HG02610 (cell line): ENCODE data around the gene ARHGAP24.
"Not testable (repeated sequence)": the region's sequence is repeated elsewhere in the genome, so short reads cannot be mapped to it uniquely, and the experiment has no call there.

Experiments used
- ATAC-seq: cut with Tn5 transposase; IDR thresholded peaks from one replicate; pipeline ENCODE4 v1.9.1; 2021; ENCODE audit warnings: mild to moderate bottlenecking, moderate library complexity; ENCODE audit not compliant: unreplicated experiment

ARHGAP24 gene

DNA sequence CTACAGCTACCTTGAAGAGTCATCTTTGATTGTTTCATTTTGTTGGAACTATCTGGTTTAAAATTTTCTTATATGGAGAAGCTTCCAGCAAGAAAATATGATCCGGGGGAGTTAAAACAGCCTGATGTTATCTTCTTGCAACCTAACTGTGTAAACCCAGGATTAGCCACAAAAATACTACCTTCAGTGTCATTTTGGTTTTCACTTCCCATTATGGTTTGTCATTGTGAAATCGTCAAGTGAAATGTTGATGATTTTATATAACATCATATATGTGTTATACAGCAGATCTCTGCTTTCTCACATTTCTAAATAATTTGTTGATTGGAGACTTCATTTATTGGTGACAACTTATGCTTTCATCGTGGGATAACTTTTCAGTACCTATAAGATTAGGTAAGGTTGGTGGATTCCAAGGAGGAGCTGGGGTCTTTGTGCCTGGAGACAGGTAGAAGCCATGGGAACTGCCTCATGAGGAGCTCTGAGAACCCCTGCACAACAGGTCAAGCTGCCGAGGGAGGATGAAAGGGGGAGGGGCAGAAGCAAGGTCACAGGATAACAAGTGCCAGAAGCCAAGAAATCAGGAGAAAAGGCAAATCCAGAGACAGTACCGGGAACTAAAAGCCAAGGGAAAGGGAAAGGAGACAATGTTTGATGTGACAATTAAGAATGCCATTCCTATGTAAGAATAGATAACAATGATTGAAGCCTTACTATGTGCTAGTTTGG is 7.2 kb downstream of the ARHGAP24 start:
- ATAC-seq = peak; percentile 45

DNA sequence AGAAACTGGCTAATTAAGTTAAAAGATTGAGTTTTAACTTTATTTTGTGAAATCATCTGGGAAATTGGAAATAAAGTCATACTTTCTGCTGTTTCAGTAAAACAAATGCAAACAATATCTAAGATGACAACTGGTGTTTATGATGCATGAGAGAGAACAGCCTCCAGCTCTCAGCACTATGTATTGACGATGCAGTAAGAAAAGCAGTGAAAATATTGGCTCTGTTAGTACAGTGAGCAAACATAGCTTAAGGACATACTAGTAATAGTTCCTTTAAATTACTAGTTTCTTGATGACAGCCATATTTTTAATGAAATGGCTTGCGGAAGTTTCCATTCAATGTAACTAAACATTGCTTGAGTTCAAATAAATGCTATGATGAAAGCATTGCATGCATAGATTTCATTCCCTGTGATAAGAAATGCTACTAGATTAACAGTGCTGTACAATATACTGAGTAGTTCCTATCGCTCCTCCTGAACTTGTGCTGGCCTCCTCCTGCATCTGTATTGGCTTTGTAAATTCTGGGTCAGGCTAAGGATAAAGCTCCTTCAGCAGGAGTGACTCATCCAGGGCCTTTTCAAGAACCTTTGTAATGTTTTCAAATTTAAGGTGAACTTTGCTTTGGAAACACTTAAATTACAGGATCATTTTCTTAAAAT is 11.6 kb downstream of the ARHGAP24 start:
- ATAC-seq = no peak

DNA sequence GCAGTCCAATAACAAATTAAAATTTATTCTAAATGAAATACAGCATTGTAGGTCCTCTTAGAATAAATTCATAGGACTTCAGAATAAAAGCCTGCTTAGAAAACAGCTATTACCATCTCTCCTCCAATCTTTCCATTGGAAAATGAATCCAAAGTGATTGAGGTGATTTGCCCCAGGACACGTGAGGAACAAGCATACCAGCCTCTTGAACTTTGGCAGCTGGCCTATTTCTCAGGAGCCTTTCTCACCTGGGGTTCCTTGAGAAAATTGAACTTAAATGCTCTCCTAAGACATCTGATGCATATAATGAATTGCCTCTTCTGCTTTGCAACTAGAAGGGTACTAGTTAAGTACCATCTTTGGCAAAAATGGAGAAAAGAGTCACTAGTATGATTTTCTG is 13.5 kb downstream of the ARHGAP24 start:
- ATAC-seq = no peak

DNA sequence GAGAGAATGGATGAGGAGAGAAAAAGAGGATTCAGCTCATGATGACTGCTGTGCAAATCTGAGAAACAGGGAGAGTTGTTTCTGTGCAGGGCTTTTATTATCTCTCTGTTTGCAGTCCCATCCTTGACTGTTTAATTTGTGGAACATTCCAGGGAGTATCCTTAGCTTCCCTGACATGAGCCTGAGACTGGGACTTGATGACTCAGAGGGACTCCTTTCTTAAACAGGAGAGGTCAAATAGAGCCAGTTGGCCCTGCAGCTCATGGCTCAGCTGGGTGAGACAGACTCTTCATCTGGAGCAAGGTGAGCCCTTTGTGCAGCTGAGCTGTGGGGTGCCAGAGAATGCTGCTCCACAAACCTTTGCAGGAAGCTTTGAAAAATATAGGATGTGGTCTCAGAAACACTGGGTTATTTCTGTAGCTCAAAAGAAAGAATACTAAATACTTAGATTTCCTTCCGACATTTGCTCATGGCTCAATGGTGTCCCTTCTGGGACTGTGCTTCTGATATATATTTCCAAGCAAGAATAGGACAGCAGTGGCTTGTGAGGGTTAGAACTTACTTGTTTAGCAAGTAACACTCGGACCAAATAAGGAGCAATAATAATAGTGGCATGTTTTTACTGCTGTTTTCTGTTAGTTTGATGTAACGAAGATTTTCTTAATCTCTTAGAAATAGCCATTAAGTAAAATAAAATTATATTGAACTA is 14.5 kb downstream of the ARHGAP24 start:
- ATAC-seq = no peak

DNA sequence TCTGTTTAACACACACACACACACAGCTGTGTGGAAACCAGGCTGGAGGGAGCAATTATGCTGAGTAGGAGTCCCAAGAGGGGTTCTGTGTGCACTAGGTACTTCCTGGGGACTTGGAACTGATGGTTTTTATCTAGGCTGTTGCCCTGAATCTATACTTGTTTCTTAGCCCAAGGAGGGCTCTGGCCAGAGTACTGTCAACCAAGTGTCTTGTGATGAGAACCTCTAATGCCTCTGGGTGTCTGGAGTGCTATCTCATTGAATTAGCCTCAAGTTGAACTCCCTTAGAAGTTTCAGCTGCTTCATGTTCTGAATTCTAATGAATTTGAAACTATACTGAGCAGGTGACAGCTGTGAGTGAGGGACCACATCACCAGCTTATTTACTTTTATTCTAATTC is 16.6 kb downstream of the ARHGAP24 start:
- ATAC-seq = peak; percentile 62

DNA sequence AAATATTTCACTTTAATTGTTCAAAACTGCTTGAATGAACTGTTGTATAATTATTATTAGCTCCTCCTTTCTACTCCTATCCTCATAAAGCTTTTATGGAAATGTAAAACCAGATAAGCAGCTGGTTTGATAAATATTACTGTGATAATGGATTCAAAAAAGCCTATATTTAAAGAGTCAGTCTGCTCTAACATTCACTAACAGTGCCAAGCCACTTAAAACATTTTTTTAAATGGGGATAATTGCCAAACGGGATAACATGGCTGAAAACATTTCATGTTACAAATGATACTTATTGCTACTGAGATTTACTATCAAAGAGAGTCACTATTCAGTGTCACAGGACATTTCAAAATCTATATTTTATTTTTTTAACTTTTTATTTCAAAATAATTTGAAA is 17.4 kb downstream of the ARHGAP24 start:
- no peak for ATAC-seq

DNA sequence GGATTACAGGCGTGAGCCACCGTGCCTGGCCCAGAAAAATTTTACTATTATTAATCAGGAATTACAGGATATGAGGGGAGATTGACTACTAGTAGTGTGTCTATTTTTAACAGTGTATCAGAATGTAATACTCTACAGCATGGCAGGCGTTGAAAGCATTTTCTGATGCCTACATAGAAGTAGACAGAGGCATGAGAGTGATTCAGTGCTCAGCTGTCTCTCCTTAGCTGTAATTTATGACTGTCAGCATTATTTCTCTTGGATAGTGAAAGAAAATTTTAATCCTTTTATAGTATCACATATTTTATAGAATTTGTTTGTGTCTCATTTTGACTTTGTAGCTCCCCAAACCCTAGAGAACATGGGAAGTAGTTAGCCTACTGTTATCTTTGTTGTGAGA is 20.7 kb downstream of the ARHGAP24 start:
- ATAC-seq = no peak

DNA sequence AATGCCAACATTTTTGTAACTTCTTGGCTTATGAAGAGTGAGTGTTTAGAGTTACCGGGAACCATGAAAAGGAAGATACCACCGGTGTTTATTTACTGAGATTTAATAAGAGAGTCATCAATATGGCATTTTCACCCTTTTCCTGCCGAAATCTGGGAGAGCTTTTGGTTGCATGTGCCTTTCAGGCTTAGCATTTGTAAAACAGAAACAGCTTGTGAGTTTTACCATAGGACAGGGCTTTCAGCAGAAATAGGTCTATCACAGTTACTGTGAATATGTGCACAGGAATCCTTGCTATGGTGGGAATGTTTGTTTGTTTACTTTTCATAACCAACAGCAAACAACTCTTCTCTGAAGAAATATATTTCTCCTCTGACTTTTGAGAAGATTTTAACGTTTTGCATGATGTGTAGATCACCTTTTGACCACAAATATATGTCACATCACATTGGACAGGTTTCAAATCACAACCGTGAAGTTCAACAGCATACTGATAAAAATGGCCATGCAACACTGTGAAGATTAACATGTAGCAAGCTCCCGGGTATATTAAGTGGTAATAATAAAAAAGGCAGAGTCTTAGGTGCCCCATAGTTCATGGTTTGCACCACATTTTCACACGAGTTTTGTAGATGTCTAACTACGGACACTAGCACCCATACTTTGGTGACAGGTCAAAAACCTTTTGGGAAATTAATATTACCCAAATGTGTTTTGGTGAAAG is 21.3 kb downstream of the ARHGAP24 start:
- ATAC-seq = no peak

DNA sequence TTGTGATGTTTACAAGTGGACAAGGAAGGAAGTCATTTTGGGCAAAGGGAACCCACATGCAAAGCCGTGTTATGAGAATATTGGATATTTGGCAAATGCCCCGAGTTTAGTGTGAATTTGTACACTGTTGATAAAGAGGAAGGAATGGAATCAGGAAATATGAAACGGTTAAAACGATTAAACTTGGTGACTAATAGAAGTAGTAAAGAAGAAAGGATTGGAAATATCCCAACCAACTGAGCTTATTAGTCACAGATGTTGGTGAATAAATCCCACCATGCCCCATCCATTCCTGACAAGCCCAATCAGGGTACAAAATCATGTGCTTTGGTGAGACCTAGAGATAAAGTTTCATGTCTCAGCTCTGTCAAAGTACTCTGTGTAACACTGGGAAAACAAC is 22.0 kb downstream of the ARHGAP24 start:
- ATAC-seq = no peak

DNA sequence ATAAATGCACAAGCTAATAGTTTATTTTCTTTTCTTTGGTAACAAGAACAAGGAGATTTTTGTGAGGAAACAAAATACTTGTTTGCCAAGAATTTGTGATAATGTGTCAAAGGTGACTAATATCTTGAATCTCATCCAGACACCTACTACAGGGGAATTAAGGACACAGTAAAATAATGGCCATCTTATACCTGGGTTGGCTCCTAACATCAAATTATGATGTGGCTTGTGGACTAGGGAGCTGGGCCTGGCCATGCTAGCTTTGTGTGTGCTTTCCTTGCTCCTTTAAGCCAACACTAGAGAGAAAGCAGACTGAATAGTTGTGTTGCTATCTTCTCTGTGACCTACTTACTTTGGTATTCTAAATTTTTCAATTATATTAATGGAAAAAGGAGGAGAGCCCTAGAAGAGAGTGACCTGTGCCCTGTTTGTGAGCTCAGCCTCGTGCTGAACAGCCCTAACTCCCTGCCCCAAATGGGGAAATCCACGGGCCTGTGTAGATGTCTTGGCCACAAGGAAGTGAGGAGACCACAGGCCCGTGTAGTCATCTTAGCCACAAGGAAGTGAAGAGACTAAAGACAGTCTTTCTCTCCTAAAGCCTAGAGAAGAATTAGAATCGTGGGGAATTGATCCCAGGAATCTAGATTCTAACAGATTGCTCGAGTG is 23.3 kb downstream of the ARHGAP24 start:
- ATAC-seq = peak; percentile 100

DNA sequence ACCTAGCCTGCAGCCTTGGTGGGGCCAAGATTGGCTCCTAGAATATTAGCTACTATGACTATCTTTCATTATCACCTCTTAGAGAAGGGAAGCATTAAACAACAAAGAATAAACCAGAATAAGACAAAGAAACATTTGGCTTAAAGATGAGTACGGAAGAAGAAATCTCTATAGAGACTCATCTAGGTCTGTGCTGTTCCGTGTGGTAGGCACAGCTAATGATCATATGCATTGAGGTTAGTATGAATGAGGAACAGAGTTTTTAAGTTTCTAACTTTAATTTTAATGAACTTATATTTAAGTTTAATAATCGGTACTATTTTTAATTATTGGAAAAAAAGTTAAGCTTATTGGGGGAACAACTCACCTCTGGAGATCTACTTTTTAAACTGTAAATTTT is 24.6 kb downstream of the ARHGAP24 start:
- ATAC-seq = no peak

DNA sequence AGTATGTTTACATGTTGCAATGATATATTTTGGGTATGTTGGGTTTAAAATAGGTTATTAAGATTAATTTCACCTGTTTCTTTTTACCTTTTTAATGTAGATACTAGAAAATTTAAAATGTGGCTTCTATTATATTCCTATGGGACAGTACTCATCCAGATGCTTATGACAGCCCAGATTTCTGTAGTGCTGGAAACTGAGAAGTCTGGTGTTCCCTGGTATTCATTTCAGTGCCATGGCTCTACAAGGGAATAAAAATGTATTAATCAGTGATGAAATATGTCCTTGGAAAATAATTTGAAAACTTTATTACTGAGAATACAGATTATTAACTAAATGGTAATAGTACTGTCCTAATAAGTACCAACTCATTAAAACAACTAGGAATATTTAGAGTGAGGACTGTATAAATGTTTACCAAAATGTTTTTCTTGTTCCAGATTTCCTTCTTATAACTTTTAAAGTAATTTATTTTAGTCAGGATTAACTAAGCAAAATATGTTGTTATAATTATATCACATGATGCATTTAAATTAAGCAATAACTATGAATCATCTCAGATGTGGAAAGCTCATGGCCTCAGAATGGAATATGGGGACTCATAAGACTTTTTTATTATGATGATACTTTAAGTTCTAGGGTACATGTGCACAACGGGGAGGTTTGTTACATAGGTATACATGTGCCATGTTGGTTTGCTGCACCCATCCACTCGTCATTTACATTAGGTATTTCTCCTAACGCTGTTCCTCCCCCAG is 25.3 kb downstream of the ARHGAP24 start:
- ATAC-seq = no peak

DNA sequence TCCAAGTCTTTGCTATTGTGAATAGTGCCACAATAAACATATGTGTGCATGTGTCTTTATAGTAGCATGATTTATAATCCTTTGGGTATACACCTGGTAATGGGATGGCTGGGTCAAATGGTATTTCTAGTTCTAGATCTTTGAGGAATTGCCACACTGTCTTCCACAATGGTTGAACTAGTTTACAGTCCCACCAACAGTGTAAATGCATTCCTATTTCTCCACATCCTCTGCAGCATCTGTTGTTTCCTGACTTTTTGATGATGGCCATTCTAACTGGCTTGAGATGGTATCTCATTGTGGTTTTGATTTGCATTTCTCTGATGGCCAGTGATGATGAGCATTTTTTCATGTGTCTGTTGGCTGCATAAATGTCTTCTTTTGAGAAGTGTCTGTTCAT is 26.2 kb downstream of the ARHGAP24 start:
- ATAC-seq = not testable (repeated sequence)

DNA sequence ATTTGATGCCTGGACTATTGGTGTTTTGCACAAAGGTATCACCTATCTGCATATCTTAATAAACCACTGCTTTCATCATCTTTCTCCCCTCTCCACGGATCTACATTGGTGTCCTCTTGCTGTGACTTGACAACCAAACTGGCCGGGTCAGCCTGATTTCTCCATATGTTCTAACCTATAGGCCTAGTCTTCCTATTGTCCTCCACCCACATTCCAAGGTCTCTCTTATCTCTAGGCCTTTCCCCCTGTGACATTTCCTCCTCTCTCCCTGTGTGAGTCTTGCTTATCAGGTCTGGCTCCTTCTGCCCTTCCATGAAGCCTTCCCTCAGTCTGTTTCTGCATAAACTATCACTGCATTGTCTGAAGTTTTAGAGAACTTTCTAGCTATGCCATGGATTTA is 33.7 kb downstream of the ARHGAP24 start:
- ATAC-seq = no peak

DNA sequence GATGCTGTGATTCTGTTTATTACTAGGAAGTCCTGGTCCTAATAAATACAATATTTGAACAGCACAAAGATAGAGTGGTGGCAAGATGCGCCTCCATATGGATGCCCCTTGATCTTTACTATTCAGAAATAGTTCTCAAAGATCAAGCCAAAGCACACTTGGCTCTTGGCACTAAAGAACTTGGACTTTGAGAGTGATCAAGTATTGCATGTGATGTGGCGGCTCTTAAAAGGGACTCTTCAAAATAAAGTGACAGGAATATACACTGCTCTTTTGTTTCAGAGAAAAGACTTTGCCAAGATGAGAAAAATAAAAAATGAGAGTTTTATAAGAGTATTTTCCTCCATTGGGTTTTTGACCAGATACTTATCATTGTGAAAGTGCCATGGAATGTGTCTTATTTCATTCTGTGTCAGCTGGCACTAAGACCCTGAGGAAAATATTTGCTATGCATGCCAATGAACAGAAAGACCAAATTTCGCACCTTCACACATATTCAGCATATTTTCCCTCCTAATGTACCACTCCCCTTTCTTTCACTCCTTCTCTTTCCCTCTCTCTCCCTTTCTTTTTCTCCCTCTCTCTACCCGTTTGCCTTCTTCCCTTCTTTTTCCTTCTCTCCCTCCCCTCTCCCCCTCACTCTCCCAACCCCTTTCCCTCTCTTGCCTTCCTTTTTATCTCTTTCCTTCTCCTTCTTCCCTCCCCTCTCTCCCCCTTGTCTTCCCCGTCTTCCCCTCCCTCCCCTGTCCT is 35.1 kb downstream of the ARHGAP24 start:
- ATAC-seq = no peak

DNA sequence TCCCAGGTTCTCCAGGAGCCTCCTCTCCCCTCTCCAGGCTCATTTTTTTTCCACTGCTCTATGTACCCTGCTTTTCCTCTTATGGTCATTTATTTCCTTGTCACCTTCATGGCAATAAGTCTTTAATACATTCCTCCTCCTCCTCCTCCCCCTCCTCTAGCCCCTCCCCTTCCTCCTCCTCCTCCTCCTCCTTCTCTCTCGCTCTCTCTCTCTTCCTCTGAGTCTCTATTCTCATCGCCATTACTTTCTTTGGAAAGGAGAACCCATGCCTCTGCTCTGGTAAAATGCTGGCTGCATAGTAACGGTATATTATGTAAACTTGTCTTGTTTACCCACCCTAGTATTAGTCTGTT is 35.7 kb downstream of the ARHGAP24 start:
- no peak for ATAC-seq

DNA sequence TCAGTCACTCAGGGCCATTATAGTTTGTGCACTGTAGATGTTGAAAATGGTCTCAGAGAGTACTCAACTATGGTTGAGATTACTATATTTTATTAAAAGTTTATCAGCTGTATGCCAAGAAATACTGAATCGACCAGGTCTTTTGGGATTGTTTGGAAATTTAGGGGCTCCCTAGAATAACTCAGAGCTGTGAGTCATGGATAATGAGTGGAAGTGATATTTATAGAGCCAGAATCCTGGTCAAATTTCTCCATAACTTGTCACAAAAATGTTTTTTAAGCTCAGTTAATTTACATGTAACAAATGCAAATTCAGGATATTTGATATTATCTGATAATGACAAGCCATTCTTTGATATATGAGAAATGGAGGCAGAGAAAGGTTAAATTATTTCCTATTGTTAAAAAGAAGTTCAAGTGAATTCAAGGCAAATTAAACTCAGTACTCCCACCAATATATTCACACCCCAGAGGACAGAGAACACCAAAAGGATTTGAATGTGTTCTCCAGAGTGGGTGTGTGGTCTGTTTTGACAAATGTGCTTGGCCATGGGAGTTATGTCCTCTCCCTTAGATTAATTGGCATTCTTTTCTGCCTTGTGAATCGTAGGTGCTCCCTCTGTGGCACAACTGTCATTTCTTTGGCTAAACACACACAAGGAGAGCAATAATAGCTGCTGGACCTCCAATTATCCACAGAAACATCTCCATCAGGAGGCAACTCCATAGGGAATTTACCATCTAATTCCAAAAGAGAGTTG is 37.7 kb downstream of the ARHGAP24 start:
- no peak for ATAC-seq

DNA sequence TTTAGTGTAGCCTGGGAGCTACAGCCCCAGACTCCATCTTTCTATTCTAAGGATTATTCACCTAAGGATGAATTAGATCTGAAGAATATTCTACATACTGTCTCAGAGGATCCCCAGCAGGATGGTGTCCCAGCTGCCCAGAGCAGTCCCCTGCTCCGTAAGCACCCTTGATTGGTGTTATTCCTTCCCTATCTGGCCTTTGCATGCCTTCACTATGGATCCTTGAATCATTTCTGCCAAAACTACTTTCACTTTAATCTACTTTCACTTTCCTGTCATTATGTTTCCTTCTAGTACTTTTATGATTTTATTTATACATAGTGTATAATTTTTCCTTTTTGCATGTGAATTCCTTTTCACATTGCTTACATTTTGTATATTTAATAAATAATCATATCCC is 39.2 kb downstream of the ARHGAP24 start:
- peak; percentile 70 for ATAC-seq

DNA sequence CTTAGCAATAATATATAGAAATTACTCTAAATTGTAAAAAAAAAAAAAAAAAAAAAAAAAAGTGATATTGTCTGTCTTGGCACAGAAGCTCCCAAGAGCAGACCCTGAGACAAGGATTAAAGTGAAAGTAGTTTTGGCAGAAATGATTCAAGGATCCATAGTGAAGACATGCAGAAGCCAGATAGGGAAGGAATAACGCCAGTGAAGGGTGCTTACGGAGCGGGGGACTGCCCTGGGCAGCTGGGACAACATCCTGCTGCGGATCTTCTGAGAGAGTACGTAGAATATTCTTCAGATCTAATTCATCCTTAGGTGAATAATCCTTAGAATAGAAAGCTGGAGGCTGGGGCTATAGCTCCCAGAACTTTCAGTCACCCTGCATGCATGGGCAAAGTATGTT is 39.8 kb downstream of the ARHGAP24 start:
- no peak for ATAC-seq
